ENCODE data around the gene KRT6C.

KRT6C gene

GRCh38 chr12:52434081-52434733 lies 39.4 kb downstream of the KRT6C start, which contains the start of gene KRT75:
Gene KRT75 (minus strand): TSS chr12:52434371. CDS start chr12:52434304, 67 bp downstream.
- no peak for DNase-seq

- DNase-seq: no peak
Measured at GRCh38 chr12:52433501-52434080, 40.0 kb downstream of the KRT6C start.

GRCh38 chr12:52432559-52433207 lies 40.9 kb downstream of the KRT6C start:
- no peak for DNase-seq

- no peak for DNase-seq
Measured at GRCh38 chr12:52428121-52428520, 45.5 kb downstream of the KRT6C start.

GRCh38 chr12:52427083-52427482 lies 46.5 kb downstream of the KRT6C start:
- no peak for DNase-seq

- no peak for DNase-seq
Measured at GRCh38 chr12:52426034-52426433, 47.6 kb downstream of the KRT6C start.

GRCh38 chr12:52425466-52425865 lies 48.1 kb downstream of the KRT6C start:
- DNase-seq: no peak

GRCh38 chr12:52423661-52424500 lies 49.7 kb downstream of the KRT6C start:
- DNase-seq: no peak

GRCh38 chr12:52423035-52423434 lies 50.6 kb downstream of the KRT6C start:
- DNase-seq: no peak

GRCh38 chr12:52419656-52420055 lies 53.9 kb downstream of the KRT6C start:
- no peak for DNase-seq

GRCh38 chr12:52418576-52419110 lies 55.0 kb downstream of the KRT6C start:
- no peak for DNase-seq
